ENCODE measurements around the gene ZNF536. TPM values are rescaled to one million over a fixed set of nuclear protein-coding genes. Genes with fewer than 3 reads are reported as not detected.

Gene ZNF536
- total and polyA plus RNA-seq, 2 of the 13 experiments (the other 11 are each of a cell fraction or from before 2014, with no cell fraction given), result not detected

GRCh38 chr19:30369833-30370232 is 2.4 kb upstream of the ZNF536 start:
- FAIRE-seq (no peak), ATAC-seq (no peak), DNase-seq (ENCODE audit: low spot score) (no peak)
- H3K9me3 ChIP-seq (ENCODE audit: low read length), result no peaks in the 10 kb centered on the region
- no peaks in the 10 kb centered on the region for H4K20me1 ChIP-seq (ENCODE audit: insufficient read depth, low read length)
- no peak overlapping the region for H3K4me3 ChIP-seq (replicated peaks in 1 of 3; ENCODE audit: insufficient read depth in 1 of 3, low read depth in 2 of 3, low read length in 3 of 3)
- H3K27me3 ChIP-seq (ENCODE audit: control insufficient read depth in 1 of 2, insufficient read depth in 2 of 2, low read length in 2 of 2), result peaks cover 0 to 24% of the 10 kb centered on the region in 2 experiments
- POLR2A ChIA-PET, result no interaction called here
- in situ Hi-C loops (cut with HindIII; ENCODE audit: extremely low pct_ligation_motif_present, low pct_unique_long_range_greater_than_20kb), result no loop called here
- BruUV-seq (replicated peaks), result no TSS peak
- H3K27ac ChIP-seq (ENCODE audit: extremely low read length, insufficient read depth, low read length), result no peak overlapping the region
- H3K79me2 ChIP-seq (ENCODE audit: insufficient read depth, low read length), result no peaks in the 10 kb centered on the region
- no peaks in the 10 kb centered on the region for H3K4me1 ChIP-seq (ENCODE audit: insufficient read depth, low read length)
- H3K4me2 ChIP-seq (ENCODE audit: low read depth, low read length), result no peak overlapping the region
- WGBS (ENCODE audit: low lambda C conversion rate), result 12% methylated on average over 6 of the region's 6 CpGs
- H3K9ac ChIP-seq (ENCODE audit: insufficient read depth, low read depth, low read length), result no peak overlapping the region
- H3K36me3 ChIP-seq (replicated peaks in 1 of 2; ENCODE audit: control insufficient read depth in 1 of 2, insufficient read depth in 2 of 2, low read length in 2 of 2), result no peaks in the 10 kb centered on the region
- CTCF ChIA-PET (ENCODE audit: low intra/inter-chr PET ratio, low total read pairs), result no interaction called here
- intact Hi-C loops (cut with micrococcal nuclease; ENCODE audit: unreplicated experiment), result no loop called here
- H2AFZ ChIP-seq (ENCODE audit: low read length), result no peak overlapping the region
- TF ChIP-seq SRF (IDR thresholded peaks at IDR 0.05; ENCODE audit: low read depth, low read length) (no peak), MTF1 (CRISPR knock-in tag; IDR thresholded peaks at IDR 0.05) (no peak), SOX6 (IDR thresholded peaks at IDR 0.05) (no peak), SOX6 (CRISPR knock-in tag; IDR thresholded peaks at IDR 0.05) (no peak), FOSL1 (CRISPR knock-in tag; IDR thresholded peaks at IDR 0.05; ENCODE audit: borderline replicate concordance) (no peak), RXRB (CRISPR knock-in tag; IDR thresholded peaks at IDR 0.05; ENCODE audit: borderline replicate concordance) (no peak), HMGXB4 (CRISPR knock-in tag; IDR thresholded peaks at IDR 0.05; ENCODE audit: borderline replicate concordance in 1 of 2, low read depth in 1 of 2) (no peak), ZBTB42 (CRISPR knock-in tag; IDR thresholded peaks at IDR 0.05) (no peak), ARNTL (CRISPR knock-in tag; IDR thresholded peaks at IDR 0.05) (no peak), NR1H2 (CRISPR knock-in tag; IDR thresholded peaks at IDR 0.05; ENCODE audit: borderline replicate concordance, low read depth) (no peak), HNF1B (CRISPR knock-in tag; IDR thresholded peaks at IDR 0.05) (no peak), ZBTB10 (CRISPR knock-in tag; IDR thresholded peaks at IDR 0.05; ENCODE audit: borderline replicate concordance) (no peak), ZNF800 (CRISPR knock-in tag; IDR thresholded peaks at IDR 0.05) (no peak), ZNF784 (CRISPR knock-in tag; IDR thresholded peaks at IDR 0.05; ENCODE audit: borderline replicate concordance) (no peak)
